HG03175 (cell line): ENCODE measurements around the gene OXER1.

Experiments
- ATAC-seq: cut with Tn5 transposase; IDR thresholded peaks from one replicate; pipeline ENCODE4 v1.9.1; 2021; ENCODE audit warnings: mild to moderate bottlenecking, moderate library complexity; ENCODE audit not compliant: unreplicated experiment

The OXER1 gene

GRCh38 chr2:42764096-42764495, at the start of gene OXER1:
Gene OXER1 (minus strand): TSS chr2:42764135. CDS start chr2:42764062, 73 bp downstream.
- no peak for ATAC-seq

- no peak for ATAC-seq
These were observed 49.1 kb upstream of the OXER1 start for GRCh38 chr2:42812899-42813479.

GRCh38 chr2:42810971-42811811, 47.3 kb upstream of the OXER1 start:
- peak; percentile 8 for ATAC-seq

GRCh38 chr2:42810121-42810970, 46.4 kb upstream of the OXER1 start:
- ATAC-seq, result peak; percentile 74

GRCh38 chr2:42809819-42810120, 45.8 kb upstream of the OXER1 start:
- peak; percentile 57 for ATAC-seq

- ATAC-seq, result no peak
These were observed 45.3 kb upstream of the OXER1 start for GRCh38 chr2:42809131-42809818.

- no peak for ATAC-seq
These were observed 44.4 kb upstream of the OXER1 start for GRCh38 chr2:42808301-42808700.

- ATAC-seq, result no peak
These were observed 42.9 kb upstream of the OXER1 start for GRCh38 chr2:42806786-42807185.

- no peak for ATAC-seq
These were observed 41.0 kb upstream of the OXER1 start for GRCh38 chr2:42804891-42805290.

- no peak for ATAC-seq
These were observed 40.4 kb upstream of the OXER1 start for GRCh38 chr2:42804338-42804737.

GRCh38 chr2:42802150-42802549, 38.2 kb upstream of the OXER1 start:
- no peak for ATAC-seq

GRCh38 chr2:42801381-42801780, 37.4 kb upstream of the OXER1 start:
- ATAC-seq, result no peak

- no peak for ATAC-seq
These were observed 37.0 kb upstream of the OXER1 start for GRCh38 chr2:42800981-42801380.

- ATAC-seq, result no peak
These were observed 36.6 kb upstream of the OXER1 start for GRCh38 chr2:42800461-42800962.

GRCh38 chr2:42799881-42800280, 35.9 kb upstream of the OXER1 start:
- ATAC-seq, result no peak

- no peak for ATAC-seq
These were observed 33.3 kb upstream of the OXER1 start for GRCh38 chr2:42797281-42797680.

- ATAC-seq, result no peak
These were observed 32.7 kb upstream of the OXER1 start for GRCh38 chr2:42796427-42797248.

- no peak for ATAC-seq
These were observed 31.9 kb upstream of the OXER1 start for GRCh38 chr2:42795841-42796301.

GRCh38 chr2:42795275-42795674, 31.3 kb upstream of the OXER1 start:
- no peak for ATAC-seq
